Measurements from ENCODE around the gene LIMK1.
"Not testable (repeated sequence)": the region's sequence is repeated elsewhere in the genome, so short reads cannot be mapped to it uniquely, and the experiment has no call there.

The LIMK1 gene

DNA sequence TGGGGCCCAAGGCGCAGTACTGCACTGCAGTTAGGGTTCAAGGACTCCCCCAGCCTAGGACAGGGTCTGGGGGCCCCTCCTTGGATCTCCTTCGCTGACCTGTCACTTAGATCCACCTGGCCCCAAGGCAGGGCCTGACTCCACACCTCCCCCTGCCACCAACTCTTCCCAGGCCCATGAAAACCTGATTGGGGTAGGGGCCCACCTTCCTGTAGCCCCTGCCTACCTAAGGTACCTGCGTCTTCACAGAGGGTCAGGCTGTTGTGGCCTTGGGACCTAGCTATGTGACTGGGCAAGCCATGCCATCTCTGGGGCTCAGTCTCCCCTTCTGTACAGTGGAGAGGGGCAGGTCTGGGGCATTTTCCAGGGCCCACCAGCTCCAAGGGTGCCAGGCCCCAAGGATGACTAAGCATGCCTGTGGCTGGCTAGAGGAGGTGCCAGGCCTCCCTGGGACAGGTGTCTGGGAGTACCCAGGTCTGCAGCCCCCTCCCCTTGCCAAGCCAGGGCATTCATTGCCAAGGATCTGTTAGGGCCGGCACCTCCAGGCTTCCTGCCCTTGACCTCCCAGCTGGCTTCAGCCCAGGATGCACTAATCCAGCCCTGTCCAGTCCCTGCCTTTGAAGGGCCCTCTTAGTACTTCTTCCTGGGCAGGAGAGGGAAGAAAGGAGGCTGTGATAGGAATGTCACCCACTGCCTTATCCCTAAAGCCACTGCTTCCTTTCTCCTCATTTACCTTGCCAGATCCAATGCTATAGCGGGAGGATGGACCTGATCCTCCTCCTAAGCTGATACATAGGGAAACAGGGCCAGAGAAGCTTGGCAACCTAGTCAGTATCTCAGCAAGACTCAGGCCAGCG, 1.3 kb downstream of the LIMK1 start:
- no peak for DNase-seq

DNA sequence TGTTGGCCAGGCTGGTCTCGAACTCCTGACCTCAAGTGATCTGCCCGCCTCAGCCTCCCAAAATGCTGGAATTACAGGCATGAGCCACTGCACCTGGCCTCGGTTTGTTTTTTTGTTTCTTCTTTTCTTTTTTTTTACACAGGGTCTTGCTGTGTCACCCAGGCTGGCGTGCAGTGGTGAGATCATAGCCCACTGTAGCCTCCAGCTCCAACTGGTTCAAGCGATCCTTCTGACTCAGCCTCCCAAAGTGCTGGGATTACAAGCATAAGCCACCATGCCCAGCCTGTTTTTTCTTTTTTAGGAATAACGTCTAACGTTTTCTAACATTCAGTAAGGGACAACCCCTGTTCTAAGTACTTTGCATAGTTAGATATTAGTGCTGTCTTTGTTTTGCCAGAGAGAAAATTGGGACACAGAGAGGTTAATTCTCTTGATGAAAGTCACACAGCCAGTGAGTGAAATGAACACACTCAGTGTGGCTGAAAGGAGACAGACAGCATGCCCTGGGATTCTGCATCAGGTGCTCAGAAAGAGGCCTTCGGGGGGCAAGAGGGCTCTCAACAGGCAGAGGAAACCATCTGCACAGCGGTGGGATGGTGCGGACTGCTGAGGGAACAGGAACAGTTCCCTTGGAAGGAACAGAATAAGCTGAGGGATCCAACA, 4.3 kb downstream of the LIMK1 start:
- DNase-seq = no peak

DNA sequence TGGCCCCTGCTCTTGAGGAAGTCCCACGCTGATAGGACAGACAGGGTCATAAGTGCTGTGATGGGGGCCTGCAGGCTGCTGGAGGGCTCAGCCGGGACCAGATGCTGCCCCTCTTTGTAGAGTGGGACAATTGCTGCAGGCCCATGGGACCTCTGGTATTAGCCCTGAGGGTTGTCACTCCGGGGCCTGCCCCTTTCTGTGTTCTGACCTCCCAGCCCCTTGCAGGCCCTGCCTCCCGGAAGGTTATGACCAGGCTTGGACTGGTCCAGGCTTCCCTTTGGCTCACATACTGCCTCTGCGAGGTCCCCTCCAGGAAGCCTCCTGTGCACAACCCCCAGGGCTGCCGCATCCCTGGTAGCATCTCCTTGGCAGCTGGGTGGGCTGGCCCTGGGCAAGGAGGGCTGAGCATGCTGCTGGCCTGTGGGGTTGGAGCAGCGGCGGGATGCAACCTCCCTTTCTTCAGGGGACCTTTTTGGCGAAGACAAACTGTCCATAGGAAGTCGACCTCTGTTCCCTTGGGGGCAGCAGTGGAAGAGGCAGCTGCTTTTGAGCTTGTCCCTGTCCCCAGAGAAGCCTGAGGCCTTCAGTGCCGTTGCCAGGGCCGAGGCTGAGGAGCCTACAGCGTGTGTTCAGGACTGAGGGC, 8.8 kb downstream of the LIMK1 start:
- no peak for DNase-seq

GRCh38 chr7:74092964-74093471, 9.4 kb downstream of the LIMK1 start:
- DNase-seq = no peak

DNA sequence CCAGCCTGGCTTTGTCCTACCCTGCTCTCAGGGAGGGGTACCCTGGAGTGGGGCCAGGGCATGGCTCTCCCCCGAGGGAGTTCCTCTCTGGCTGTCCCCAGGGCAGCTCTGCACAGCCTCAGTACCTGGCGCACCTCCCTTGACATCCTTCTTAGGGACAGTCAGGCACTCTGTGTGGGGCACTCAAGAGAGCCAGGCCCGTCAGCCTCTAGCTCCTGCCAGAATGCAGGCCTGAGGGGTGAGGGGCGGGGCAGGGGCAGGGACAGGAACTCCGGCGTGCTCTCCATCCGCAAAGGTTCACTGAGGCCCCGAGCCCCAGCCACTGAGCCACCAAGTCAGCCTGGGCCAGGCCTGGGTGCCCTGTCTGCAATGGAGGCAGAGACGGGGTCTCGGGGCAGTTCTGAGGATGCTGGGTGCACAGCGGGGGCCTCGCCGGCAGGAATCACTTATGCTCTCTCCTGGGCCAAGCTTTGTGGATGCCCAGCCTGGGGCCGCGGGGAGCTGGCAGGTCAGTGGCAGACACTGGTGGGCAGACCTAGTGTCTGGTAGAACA, 10.1 kb downstream of the LIMK1 start:
- DNase-seq = no peak

DNA sequence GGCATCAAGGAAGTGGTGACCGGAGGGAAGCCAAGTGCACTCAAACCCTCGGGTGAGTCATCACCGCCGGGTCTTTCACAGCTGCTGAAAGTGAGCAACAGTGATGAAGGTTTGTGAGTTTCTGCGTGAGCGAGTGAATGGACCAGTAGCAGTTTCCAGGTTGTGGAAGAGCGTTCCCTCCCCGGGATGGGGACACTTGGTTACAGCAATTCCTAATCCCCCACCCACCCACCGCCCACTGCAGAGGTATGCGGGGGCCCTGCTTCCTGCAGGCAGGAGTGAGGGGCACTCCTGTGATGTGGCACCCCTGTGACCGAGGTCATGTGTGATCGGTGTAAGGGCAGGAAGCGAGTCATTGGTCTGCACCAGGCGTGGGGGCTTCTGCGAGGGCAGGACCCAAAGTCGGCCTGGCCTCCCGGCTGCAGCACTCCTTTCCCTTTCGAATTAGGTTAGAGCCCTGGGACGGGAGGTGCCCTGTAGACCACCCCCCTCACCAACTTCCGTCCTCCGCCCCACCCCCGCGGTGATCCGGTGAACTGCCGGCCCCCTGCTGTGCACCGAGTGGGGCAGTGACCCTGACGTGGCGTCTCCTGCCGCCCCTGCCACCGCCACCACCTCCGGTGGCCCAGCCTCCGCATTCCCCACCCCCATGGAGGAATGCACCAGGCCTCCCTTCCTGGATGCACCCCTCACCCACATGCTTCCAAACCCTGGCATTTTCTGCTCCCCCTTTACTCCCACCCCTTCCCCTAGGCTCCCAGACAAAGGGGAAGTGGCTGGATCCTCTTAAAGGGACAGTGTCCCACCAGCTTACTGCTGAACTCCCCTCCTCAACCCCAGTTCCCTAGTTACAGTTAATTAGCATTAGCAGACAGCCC, 10.9 kb downstream of the LIMK1 start:
- DNase-seq = peak; percentile 60

DNA sequence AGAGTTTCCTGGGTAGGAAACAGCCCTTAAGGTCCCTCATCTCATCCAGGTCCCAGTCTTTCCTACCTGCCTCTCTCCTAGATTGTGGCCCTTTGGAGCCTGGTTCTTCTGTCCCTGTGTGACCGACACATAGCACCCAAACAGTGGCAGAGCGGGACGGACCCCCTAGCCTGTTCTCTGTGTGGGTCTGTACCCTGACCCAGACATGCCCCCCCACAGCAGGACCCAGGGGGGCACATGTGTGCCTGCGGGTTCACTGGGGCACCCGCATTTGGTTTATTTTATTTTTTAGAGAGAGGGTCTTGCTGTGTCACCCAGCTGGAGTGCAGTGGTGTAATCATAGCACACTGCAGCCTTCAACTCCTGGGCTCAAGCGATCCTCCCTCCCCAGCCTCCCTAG, 11.5 kb downstream of the LIMK1 start:
- no peak for DNase-seq

GRCh38 chr7:74097937-74098614, 14.5 kb downstream of the LIMK1 start:
- no peak for DNase-seq

GRCh38 chr7:74099031-74099430, 15.4 kb downstream of the LIMK1 start:
- DNase-seq = no peak

GRCh38 chr7:74101061-74101681, 17.6 kb downstream of the LIMK1 start:
- DNase-seq = no peak

- no peak for DNase-seq
These were observed 19.7 kb downstream of the LIMK1 start for GRCh38 chr7:74103219-74103772.

DNA sequence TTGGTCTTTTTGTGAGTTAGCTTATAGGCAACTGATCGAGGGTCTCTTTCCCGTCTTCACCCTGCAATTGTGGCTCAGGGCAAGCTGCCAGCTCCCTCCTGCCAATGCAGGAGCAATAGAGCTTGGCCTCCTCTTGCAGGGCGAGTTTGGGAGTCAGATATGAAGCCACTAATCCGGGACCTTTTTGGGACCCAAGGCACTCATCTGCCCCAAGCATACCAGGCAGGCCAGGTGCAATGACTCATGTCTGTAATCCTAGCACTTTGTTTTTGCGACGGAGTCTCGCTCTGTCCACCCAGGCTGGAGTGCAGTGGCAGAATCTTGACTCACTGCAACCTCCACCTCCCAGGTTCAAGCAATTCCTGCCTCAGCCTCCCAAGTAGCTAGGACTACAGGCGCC, 21.1 kb downstream of the LIMK1 start:
- no peak for DNase-seq

- DNase-seq = no peak
These were observed 22.4 kb downstream of the LIMK1 start for GRCh38 chr7:74105992-74106391.

- DNase-seq = no peak
These were observed 23.2 kb downstream of the LIMK1 start for GRCh38 chr7:74106846-74107245.

- no peak for DNase-seq
These were observed 31.7 kb downstream of the LIMK1 start for GRCh38 chr7:74115326-74115725.

DNA sequence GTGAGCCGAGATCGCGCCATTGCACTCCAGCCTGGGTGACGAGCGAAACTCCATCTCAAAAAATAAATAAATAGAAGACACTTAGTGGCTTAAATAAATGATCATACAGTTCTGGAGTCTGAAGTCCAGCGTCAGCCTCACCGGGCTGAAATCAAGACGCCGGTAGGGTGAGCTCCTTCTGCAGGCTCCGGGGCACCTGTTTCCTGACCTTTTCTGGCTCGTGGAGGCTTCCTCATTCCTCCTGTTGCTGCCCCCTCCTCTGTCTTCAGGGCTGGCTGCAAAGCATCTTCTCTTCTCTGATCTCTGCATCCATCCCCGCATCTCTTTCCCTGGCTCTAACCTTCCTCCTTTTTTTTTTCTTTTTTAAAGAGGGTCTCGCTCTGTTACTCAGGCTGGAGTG, 32.8 kb downstream of the LIMK1 start:
- no peak for DNase-seq

- DNase-seq = no peak
These were observed 36.2 kb downstream of the LIMK1 start for GRCh38 chr7:74119831-74120230.

DNA sequence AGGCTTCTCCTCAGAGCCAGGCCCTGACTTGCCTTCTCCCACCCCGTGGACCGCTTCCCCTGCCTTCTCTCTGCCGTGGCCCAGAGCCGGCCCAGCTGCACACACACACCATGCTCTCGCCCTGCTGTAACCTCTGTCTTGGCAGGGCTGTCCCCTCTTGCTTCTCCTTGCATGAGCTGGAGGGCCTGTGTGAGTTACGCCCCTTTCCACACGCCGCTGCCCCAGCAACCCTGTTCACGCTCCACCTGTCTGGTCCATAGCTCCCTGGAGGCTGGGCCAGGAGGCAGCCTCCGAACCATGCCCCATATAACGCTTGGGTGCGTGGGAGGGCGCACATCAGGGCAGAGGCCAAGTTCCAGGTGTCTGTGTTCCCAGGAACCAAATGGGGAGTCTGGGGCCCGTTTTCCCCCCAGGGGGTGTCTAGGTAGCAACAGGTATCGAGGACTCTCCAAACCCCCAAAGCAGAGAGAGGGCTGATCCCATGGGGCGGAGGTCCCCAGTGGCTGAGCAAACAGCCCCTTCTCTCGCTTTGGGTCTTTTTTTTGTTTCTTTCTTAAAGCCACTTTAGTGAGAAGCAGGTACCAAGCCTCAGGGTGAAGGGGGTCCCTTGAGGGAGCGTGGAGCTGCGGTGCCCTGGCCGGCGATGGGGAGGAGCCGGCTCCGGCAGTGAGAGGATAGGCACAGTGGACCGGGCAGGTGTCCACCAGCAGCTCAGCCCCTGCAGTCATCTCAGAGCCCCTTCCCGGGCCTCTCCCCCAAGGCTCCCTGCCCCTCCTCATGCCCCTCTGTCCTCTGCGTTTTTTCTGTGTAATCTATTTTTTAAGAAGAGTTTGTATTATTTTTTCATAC, 38.0 kb downstream of the LIMK1 start:
- DNase-seq = no peak

DNA sequence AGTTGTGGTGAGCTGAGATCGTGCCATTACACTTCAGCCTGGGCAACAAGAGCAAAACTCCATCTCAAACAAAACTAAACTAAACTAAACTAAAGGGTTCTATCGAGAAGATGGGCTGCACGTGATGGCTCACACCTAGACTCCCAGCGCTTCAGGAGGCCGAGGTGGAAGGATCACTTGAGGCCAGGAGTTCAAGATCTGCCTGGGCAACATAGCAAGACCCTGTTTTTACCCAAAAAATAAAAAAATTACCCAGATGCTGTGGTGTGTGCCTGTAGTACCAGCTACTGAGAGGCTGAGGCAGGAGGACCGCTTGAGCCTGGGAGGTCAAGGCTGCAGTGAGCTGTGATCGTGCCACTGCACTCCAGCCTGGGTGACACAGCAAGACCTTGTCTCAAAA, 40.3 kb downstream of the LIMK1 start:
- DNase-seq = not testable (repeated sequence)
